ENCODE data around the gene ZNF331. TPM values are rescaled to one million over a fixed set of nuclear protein-coding genes. Genes with fewer than 3 reads are reported as not detected.

ZNF331 gene
- total and polyA plus RNA-seq, 2 of the 8 experiments (the other 6 are each of a cell fraction or from before 2014, with no cell fraction given) = 30.0 to 44.1 TPM

DNA sequence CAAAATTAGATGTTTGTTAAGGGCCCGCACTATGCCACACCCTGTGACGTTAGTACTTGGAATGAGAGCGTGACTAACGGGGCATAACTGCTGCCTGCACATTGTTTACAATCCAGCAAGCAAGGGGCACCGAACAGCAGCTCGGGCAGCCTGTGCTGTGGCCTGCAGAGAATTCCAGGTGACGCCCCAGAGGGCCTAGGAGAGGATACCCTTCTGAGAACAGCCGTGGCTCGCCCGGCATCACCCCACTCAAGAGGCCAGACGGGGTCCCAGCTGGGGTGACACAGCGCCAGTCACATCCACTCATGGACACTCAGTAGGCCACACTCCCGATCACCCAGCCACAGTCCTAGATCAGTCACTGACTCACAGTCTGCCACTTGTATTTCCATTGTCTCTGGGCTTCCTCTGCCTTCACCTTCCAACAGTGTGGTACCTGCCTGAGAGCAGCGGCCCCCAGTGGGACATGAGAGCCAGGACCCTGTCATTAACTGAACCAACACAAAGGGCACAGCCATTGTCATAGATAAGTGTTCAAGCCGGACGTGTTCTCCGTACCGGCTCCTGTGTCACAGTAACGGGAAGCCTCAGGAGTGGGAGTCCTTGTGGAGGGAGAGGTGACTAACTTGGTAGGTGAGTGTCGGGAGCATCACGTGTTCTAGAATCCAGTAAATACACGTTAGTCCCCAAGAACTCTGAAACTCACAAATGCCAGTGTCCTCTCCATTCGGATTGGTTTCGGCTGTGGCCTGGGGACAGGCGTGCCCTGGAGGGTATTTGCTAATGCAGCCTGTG, 7.5 kb downstream of the ZNF331 start:
- Histone ChIP-seq H3K79me1 (ENCODE audit: low read depth, low read length) (no peaks in the 10 kb centered on the region; the same call in 1 of the 2 replicates), H4K8ac (ENCODE audit: extremely low read depth, insufficient read depth, low read length) (no peak overlapping the region), H3K23me2 (ENCODE audit: low read depth, low read length) (no peaks in the 10 kb centered on the region), H3K9me3 (ENCODE audit: insufficient read depth in 2 of 2, low read depth in 1 of 2, low read length in 1 of 2) (no peaks in the 10 kb centered on the region), H2BK20ac (ENCODE audit: low read length) (no peak overlapping the region), H4K91ac (replicated peaks; ENCODE audit: insufficient read length, low read length) (no peak overlapping the region), H4K20me1 (replicated peaks in 1 of 2; ENCODE audit: control insufficient read depth in 1 of 2, insufficient read depth in 2 of 2, low read length in 2 of 2) (no peaks in the 10 kb centered on the region), H3K9ac (replicated peaks in 1 of 4; ENCODE audit: extremely low read depth in 1 of 4, low read depth in 3 of 4, low read length in 3 of 4) (no peak overlapping the region; a peak in 1 of 7 replicates), H2BK5ac (ENCODE audit: low read depth, low read length) (no peak overlapping the region), H3K14ac (ENCODE audit: insufficient read length) (no peak overlapping the region), H4K5ac (ENCODE audit: insufficient read length, low read depth, low read length) (no peak overlapping the region), H3K4me2 (ENCODE audit: insufficient read depth in 1 of 2, low read depth in 2 of 2, low read length in 2 of 2) (no peak overlapping the region), H3K36me3 (ENCODE audit: control insufficient read depth in 2 of 4, insufficient read depth in 4 of 4, low read length in 3 of 4) (peaks cover 0 to 15% (median 6%) of the 10 kb centered on the region in 4 experiments; a peak in 6 of 8 replicates), H2BK12ac (ENCODE audit: low read depth, low read length) (no peak overlapping the region), H2AK5ac (ENCODE audit: low read depth, low read length) (no peak overlapping the region), H2BK120ac (replicated peaks; ENCODE audit: low read depth, low read length) (no peak overlapping the region), H2AFZ (ENCODE audit: low read length) (no peak overlapping the region), H2BK15ac (ENCODE audit: low read length) (no peak overlapping the region), H3K79me2 (ENCODE audit: control insufficient read depth in 1 of 2, insufficient read depth in 2 of 2, low read length in 2 of 2) (peaks cover 0 to 5% of the 10 kb centered on the region in 2 experiments; a peak in 1 of 4 replicates), H3K4me3 (ENCODE audit: extremely low read depth in 1 of 4, insufficient read depth in 2 of 4, low read depth in 3 of 4, low read length in 4 of 4) (no peak overlapping the region), H3K27ac (ENCODE audit: low read depth, low read length) (no peak overlapping the region), H3K4me1 (replicated peaks in 1 of 4; ENCODE audit: control insufficient read depth in 3 of 4, insufficient read depth in 4 of 4, low read length in 3 of 4) (peaks cover 0 to 8% (median 1%) of the 10 kb centered on the region in 4 experiments; a peak in 4 of 7 replicates), H3K23ac (ENCODE audit: insufficient read length) (no peak overlapping the region), H3K18ac (ENCODE audit: extremely low read depth, low read length) (no peak overlapping the region), H3K56ac (replicated peaks; ENCODE audit: insufficient read length, low read depth, low read length) (no peak overlapping the region), H3K27me3 (replicated peaks in 1 of 4; ENCODE audit: control insufficient read depth in 3 of 4, extremely low read depth in 1 of 4, insufficient read depth in 3 of 4, low read length in 3 of 4) (no peaks in the 10 kb centered on the region), H3K4ac (replicated peaks; ENCODE audit: insufficient read length, low read depth, low read length) (no peak overlapping the region)
- WGBS, 2 experiments (ENCODE audit: extremely low coverage in 1 of 2, insufficient coverage in 1 of 2, insufficient read length in 1 of 2, insufficient replicate concordance in 2 of 2, low coverage in 1 of 2, low lambda C conversion rate in 2 of 2, missing lambda C conversion rate in 1 of 2) = 92% methylated on average over 25 of the region's 25 CpGs; no CpG with 5 or more reads in 1 of the 2 experiments
- no peak for DNase-seq (ENCODE audit: low read depth in 1 of 2, low spot score in 2 of 2)
- TF ChIP-seq SRF (IDR thresholded peaks at IDR 0.05; ENCODE audit: low read depth, low read length) (no peak), KDM1A (IDR thresholded peaks at IDR 0.05; ENCODE audit: borderline replicate concordance, low read length) (no peak), TBP (IDR thresholded peaks at IDR 0.05; ENCODE audit: low read depth, low read length) (no peak), CTBP2 (IDR thresholded peaks at IDR 0.05; ENCODE audit: borderline replicate concordance, insufficient read depth, insufficient read length, low read length) (no peak), CBX8 (IDR thresholded peaks at IDR 0.05; ENCODE audit: borderline replicate concordance, low read depth, low read length) (no peak)
- CTCF ChIA-PET (ENCODE audit: partially characterized antibody) = no interaction called here
- FAIRE-seq = no peak
- POLR2A ChIA-PET (ENCODE audit: partially characterized antibody) = no interaction called here

Measured in H1 (cell line).